ENCODE results near the gene P2RY8.
"Not testable (repeated sequence)": the region's sequence is repeated elsewhere in the genome, so short reads cannot be mapped to it uniquely, and the experiment has no call there.

Gene P2RY8

DNA sequence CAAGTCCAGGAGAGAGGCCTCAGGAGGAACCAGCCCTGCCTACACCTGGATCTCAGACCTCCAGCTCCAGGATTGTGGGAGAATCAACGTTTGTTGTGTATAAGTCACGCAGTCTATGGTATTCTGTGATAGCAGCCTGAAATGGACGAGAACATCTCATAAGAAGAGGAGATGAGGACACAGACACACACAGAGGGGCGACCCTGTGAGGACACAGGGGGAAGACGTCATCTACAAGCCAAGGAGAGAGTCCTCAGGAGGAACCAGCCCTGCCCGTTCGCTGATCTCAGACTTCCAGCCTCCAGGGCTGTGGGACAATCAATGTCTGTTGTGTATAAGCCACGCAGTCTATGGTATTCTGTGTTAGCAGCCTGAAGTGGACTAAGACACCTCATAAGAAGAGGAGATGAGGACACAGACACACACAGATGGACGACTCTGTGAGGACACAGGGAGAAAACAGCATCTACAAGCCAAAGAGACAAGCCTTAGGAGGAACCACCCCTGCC, 20.3 kb downstream of the P2RY8 start:
- no peak for DNase-seq

DNA sequence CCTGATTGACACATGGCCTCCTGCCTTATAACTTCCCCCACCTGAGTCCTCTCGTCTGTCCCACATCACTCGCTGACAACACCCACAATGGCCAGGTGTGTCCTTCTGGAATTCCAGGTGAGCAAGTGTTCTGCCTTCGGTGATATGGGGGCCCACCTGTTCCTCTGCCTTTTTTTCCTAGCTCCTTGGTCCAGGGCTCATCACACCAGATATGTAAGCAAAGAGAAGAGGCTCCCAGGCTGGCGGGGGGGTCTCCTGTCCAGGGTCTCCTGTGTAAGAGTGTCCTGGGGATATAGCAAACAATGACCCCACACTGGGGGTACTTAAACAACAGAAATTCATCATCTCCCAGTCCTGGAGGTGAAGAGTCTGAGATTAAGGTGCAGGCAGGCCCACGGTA, 25.2 kb downstream of the P2RY8 start:
- DNase-seq = no peak

DNA sequence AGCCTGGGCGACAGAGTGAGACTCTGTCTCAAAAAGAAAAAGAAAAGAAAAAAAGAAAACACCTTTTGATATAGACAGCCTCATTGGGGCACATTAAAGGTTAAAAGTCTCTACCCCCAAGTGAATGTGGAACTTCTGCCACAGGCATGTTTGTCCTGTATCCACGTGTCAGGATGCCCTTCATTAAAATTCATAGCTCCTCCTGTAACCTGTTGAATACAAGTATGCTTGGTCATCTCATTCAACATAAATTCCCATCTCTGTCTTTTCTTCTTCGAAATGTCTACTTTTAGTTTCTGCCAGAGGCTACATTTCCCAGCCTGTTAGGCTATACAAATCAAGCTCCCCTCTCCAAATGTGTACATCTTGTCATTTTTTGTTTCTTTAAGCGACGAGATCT, 25.8 kb downstream of the P2RY8 start:
- no peak for DNase-seq

GRCh38 chrX:1507511-1508463, 29.2 kb downstream of the P2RY8 start:
- peak; percentile 44 for DNase-seq

DNA sequence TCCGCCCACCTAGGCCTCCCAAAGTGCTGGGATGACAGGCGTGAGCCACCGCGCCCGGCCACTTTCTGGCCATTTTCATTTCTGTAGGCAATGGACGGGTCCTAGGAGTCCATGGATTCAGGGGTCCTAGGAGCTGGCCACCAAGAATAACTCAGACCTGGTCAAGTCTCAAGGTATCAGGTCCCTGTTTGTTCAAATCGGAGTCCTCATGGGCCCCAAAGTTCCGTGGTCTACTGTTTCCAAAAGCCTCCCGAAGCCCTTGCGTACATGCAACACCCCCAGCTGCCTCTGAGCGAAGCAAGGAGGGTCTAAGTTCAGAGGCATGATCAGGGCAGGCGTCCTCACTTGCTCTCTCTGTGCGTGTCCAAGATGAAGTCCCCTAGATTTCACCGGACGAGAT, 30.1 kb downstream of the P2RY8 start:
- no peak for DNase-seq

- no peak for DNase-seq
Measured at GRCh38 chrX:1502853-1503252, 34.1 kb downstream of the P2RY8 start.

- DNase-seq = no peak
Measured at GRCh38 chrX:1502241-1502640, 34.7 kb downstream of the P2RY8 start.

DNA sequence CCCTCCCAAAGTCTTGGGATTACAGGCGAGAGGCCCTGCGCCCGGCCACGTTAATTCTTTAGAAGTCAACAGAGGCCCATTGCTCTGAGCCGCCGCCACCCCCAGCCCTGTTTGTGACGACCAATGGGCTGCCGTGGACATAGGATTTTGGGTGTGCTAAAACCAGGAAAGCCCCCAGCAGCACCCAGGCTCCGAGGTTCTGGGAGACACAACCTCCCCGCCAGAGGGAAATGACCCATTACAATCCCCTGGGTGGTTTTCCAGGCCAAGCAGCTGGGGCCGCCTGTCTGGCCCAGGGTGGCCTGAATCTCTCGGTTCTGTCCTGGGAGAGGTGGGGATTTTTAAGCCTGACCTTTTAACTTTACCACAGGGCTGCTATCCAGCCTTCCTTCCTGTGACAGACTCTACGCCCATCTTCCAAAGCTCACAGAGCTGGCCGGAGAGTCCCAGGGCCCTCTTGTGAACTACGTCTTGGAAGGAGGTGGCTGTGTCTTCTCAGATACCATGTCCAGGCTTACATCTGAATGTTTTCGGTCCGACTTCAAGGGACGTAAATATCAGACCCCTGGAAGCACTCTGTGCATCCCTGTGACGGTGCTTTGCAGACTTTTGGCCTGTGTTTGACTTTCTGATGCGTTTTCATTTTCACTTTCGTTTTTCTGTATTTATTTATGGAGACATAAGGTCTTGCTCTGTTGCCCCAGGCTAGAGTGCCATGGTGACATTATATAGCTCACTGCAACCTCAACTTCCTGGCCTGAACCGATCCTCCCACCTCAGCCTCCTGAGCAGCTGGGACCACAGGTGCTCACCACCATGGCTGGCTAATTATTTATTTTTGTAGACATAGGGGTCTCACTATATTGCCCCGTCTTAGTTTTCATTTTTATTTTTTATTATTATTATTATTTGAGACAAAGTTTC, 36.0 kb downstream of the P2RY8 start:
- DNase-seq = no peak

DNA sequence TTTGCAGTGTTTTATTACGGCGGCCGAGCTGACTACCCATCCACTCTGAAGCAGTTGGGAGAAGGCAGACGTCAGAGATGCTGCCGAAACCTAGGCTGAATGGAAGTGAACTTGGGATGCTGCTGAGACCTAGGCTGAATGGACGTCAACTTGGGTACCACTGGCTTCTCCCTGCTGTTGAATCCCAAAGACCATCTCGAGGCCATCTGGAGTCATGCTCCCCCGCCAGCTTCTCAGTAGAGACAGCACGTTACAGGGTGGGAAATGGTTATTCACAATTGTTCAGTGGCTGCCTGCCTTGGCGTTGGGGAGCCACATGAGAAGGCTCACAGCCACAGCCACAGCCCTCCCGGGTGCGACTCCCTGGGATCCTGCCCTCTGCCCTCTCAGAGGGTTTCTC, 40.9 kb downstream of the P2RY8 start:
- DNase-seq = no peak

DNA sequence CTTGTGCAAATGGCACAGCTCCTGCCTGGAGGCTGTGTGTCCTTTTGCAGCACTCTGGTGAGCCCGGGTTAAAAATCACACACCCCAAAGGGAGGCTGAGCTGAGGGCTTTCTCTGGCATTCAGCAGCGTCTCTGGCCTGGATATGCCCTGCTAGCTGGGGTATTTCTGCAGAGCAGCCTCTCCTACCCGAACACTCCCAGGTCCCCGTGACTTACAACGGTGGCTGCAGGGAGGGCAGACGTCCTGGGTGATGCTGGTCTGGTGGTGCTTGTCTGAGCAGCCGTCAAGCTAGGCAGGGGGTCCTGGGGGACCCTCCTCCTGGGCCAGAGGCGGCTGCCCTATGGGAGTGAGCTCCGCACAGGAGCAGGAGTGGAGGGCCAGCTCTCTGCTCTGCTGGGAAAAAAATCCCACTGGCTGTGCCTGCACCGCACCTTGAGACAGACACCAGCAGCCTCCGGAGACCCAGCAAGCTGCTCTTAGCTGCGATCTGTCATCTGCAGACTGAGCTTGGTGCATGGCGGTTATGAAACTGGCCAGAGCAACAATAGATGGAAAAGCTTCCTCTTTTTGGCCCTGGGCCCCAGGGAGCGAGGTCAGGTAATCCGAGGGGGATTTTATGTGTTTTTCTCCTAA, 43.0 kb downstream of the P2RY8 start:
- DNase-seq = no peak

DNA sequence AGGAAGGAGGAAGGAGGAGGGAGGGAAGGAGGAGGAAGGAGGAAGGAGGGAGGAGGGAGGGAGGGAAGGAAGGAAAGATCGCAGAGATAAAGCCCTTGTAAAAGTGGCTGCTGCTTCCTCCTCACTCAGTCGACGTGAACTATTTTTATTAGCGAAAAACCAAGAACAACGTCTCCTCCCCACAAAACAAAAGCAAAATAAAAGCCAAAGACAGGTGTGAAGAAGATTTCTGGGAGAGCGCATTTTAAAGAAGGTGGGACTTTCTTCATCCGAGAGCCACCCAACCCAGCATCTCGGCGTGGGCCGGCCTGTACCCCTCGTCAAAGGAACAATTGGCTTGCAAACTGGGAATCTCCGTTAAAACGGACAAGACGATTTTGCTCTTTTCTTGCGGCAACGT, 43.6 kb downstream of the P2RY8 start:
- DNase-seq = no peak

GRCh38 chrX:1492421-1493012, 44.5 kb downstream of the P2RY8 start:
- no peak for DNase-seq

GRCh38 chrX:1491851-1492349, 45.1 kb downstream of the P2RY8 start:
- DNase-seq = no peak

- DNase-seq = not testable (repeated sequence)
Measured at GRCh38 chrX:1491248-1491647, 45.7 kb downstream of the P2RY8 start.

GRCh38 chrX:1490723-1491122, 46.3 kb downstream of the P2RY8 start:
- DNase-seq = not testable (repeated sequence)

GRCh38 chrX:1489354-1489753, 47.6 kb downstream of the P2RY8 start:
- DNase-seq = not testable (repeated sequence)

DNA sequence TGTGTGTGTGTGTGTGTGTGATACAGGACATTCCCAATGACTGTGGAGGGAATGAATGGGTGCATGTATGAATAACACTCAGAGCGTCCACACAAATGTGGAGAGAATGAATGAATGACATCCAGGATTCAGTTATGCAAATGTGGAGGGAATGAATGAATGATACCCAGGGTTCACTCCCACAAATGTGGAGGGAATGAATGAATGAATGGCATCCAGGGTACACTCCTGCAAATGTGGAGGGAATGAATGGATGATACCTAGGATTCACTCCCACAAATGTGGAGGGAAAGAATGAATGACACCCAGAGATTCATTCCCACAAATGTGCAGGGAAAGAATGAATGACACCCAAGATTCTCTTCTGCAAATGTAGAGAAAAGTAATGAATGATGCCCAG, 48.2 kb downstream of the P2RY8 start:
- DNase-seq = no peak

DNA sequence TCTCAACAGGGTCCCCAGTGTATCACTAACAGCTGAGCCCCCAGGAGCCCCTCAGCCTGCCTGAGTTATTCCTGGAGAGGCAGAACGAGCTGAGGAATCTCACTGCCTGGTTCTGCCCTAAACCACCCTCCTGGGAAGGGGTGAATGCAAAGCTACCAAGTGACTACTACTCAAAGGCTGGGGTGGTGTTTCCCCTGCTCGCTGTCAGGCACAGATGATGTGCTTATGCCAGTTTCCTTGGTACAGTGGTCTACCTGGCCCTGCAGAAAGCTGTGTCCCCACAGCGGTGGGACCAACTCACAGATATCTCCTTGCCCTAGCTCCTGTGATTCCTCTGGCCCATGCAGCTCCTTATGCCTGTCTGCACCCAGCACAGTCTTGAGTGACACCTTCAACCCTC, 48.8 kb downstream of the P2RY8 start:
- DNase-seq = no peak

GRCh38 chrX:1487401-1487800, 49.6 kb downstream of the P2RY8 start:
- DNase-seq = no peak

DNA sequence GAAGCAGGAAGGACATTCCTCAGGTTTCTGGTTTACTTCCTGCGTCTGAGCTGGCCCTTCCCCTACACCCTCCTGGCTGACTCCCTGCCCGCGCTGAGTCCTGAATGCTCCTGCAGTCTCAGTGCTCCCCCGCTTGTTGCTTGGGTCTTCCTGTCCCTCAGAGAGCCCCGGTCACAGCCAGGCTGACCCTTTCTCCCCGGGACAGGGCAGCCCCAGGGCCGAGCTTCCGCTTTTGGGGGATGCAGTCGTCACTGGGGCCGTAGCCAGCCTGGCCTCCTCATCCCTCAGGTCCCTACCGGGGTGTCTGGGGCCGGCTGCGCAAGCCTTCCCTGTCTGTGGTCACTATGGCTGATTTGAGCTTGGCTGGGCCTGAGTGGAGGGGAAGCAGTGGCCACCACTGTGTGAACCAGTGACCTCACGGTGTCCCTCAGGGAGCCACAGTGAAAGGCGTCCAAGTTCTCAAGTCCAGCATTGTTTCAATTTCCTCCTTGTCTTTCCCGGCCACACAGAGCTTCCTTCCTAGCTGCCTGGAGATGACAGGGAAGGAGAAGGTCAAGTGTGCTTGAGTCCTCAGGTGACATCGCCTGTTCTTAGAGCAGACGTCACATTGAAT, 50.1 kb downstream of the P2RY8 start:
- DNase-seq = no peak

GRCh38 chrX:1486177-1486576, 50.8 kb downstream of the P2RY8 start:
- no peak for DNase-seq

- no peak for DNase-seq
Measured at GRCh38 chrX:1485033-1485432, 52.0 kb downstream of the P2RY8 start.
